GM18511 (cell line): ENCODE data around the gene CAMK1D.
"Not testable (repeated sequence)": the region's sequence is repeated elsewhere in the genome, so short reads cannot be mapped to it uniquely, and the experiment has no call there.

Experiments
- ATAC-seq: cut with Tn5 transposase; IDR thresholded peaks from one replicate; pipeline ENCODE4 v1.9.1; 2021; ENCODE audit warnings: mild to moderate bottlenecking, moderate library complexity; ENCODE audit not compliant: unreplicated experiment

Gene CAMK1D

GRCh38 chr10:12348870-12349628 lies at the start of gene CAMK1D:
Gene CAMK1D (plus strand): TSS chr10:12349547.
- ATAC-seq: peak; percentile 58

GRCh38 chr10:12301036-12301435 lies 48.3 kb upstream of the CAMK1D start:
- not testable (repeated sequence) for ATAC-seq

- no peak for ATAC-seq
Measured at GRCh38 chr10:12308057-12308456, 41.3 kb upstream of the CAMK1D start.

GRCh38 chr10:12308736-12309375 lies 40.5 kb upstream of the CAMK1D start:
- no peak for ATAC-seq

GRCh38 chr10:12309783-12310182 lies 39.6 kb upstream of the CAMK1D start:
- not testable (repeated sequence) for ATAC-seq

- ATAC-seq: no peak
Measured at GRCh38 chr10:12314836-12315235, 34.5 kb upstream of the CAMK1D start.

- no peak for ATAC-seq
Measured at GRCh38 chr10:12319076-12319475, 30.3 kb upstream of the CAMK1D start.

GRCh38 chr10:12320892-12321291 lies 28.5 kb upstream of the CAMK1D start:
- ATAC-seq: no peak

- no peak for ATAC-seq
Measured at GRCh38 chr10:12321641-12322040, 27.7 kb upstream of the CAMK1D start.

GRCh38 chr10:12322583-12323131 lies 26.7 kb upstream of the CAMK1D start:
- ATAC-seq: no peak

GRCh38 chr10:12324530-12324929 lies 24.8 kb upstream of the CAMK1D start:
- no peak for ATAC-seq

GRCh38 chr10:12327074-12327473 lies 22.3 kb upstream of the CAMK1D start:
- no peak for ATAC-seq

- no peak for ATAC-seq
Measured at GRCh38 chr10:12327476-12327875, 21.9 kb upstream of the CAMK1D start.

GRCh38 chr10:12328312-12328711 lies 21.0 kb upstream of the CAMK1D start:
- ATAC-seq: not testable (repeated sequence)

- ATAC-seq: no peak
Measured at GRCh38 chr10:12332572-12333379, 16.6 kb upstream of the CAMK1D start.

GRCh38 chr10:12333380-12334185 lies 15.8 kb upstream of the CAMK1D start:
- ATAC-seq: peak; percentile 85

- no peak for ATAC-seq
Measured at GRCh38 chr10:12334186-12334530, 15.2 kb upstream of the CAMK1D start.

GRCh38 chr10:12335169-12335568 lies 14.2 kb upstream of the CAMK1D start:
- ATAC-seq: not testable (repeated sequence)

GRCh38 chr10:12337453-12338372 lies 11.6 kb upstream of the CAMK1D start:
- no peak for ATAC-seq

- no peak for ATAC-seq
Measured at GRCh38 chr10:12338981-12339380, 10.4 kb upstream of the CAMK1D start.
